T-helper 2 cell (primary cell): Measurements from ENCODE around the gene PDGFRB.

Source experiments
- DNase-seq, 5 experiments: peaks; one replicate each; pipeline versions ENCODE4 v3.0.0 to v3.0.0-alpha.2; 2012 to 2022

The PDGFRB gene

GRCh38 chr5:150143350-150144245, 12.0 kb downstream of the PDGFRB start:
- DNase-seq: no peak

DNA sequence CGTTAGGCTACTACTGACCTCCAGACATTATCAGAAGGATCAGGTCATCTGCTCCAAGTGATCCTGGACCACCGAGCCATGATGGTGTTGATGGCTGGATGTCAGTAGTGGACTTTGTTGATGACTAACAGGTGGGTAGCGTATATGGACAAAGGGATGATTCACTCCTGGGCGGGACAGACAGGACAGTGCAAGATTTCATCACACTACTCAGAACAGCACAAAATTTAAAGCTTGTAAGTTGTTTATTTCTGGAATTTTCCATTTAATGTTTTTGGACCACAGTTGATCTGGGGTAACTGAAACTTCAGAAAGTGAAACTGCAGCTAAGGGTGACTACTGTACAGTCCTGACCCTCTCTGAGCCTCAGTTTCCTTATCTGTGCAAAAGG, 12.7 kb downstream of the PDGFRB start:
- no peak for DNase-seq

- no peak for DNase-seq
Measured at GRCh38 chr5:150142185-150142958, 13.3 kb downstream of the PDGFRB start.

- no peak for DNase-seq
Measured at GRCh38 chr5:150141544-150142184, 14.0 kb downstream of the PDGFRB start.

DNA sequence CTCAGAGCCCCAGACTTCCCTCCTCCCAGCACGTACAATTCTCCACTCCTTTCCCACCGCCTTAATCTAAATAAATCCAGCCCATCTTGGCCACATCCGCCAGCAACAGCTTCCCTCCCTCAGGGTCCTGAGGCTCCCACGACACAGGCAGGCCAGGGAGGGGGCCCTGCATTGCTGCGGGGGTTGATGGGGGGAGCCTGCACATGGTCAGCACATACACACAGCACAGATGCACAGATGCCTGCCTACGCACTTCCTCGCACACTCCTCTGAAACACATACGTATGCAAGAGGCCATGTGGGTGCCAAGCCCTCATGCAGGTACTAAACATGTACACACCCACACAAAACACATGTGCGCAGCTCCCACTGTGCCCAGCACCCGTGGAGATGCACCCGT, 14.8 kb downstream of the PDGFRB start:
- DNase-seq: no peak

DNA sequence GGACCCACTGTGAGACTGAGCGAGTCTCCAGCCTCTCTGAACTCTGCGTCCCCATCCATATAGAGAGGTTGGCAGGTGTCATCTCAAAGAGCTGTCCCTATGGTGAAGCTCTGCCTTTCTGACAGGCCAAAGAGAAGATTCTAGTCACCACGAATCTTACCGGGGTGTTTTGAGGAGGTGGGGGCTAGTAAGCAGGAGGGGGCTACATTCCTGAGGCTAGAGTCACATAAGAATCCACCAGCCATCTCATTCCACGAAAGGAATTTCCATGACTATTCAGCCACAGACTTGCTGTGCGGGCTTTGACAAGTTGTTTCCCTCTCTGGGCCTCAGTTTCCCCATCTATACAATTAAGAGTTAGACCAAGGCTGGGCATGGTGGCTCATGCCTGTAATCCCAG, 16.3 kb downstream of the PDGFRB start:
- no peak for DNase-seq

- DNase-seq: no peak
Measured at GRCh38 chr5:150138551-150139265, 16.9 kb downstream of the PDGFRB start.

DNA sequence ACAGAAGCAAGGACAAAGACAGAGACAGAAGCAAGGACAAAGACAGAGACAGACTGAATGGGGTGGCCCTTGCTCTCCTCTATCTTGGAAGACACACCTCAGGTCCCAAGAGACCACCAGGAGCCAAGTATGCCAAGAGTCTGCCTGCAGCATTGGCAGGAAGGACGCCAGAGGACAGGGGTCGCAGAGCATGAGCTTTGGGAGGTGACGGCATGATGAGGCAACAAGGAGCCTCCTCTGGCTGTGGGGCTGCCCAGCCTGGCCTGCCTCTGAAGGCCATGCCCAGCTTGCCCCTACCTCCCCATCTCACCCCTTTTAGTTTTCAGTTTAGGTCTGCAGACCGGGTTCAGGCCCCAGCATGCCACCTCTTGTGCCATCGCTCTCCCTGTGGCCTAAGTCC, 17.6 kb downstream of the PDGFRB start:
- no peak for DNase-seq

- no peak for DNase-seq
Measured at GRCh38 chr5:150137168-150137957, 18.3 kb downstream of the PDGFRB start.

GRCh38 chr5:150136305-150137167, 19.1 kb downstream of the PDGFRB start:
- no peak for DNase-seq

- no peak for DNase-seq
Measured at GRCh38 chr5:150135557-150136304, 19.9 kb downstream of the PDGFRB start.

- no peak for DNase-seq
Measured at GRCh38 chr5:150134198-150134588, 21.5 kb downstream of the PDGFRB start.

- no peak for DNase-seq
Measured at GRCh38 chr5:150133581-150134197, 22.0 kb downstream of the PDGFRB start.

DNA sequence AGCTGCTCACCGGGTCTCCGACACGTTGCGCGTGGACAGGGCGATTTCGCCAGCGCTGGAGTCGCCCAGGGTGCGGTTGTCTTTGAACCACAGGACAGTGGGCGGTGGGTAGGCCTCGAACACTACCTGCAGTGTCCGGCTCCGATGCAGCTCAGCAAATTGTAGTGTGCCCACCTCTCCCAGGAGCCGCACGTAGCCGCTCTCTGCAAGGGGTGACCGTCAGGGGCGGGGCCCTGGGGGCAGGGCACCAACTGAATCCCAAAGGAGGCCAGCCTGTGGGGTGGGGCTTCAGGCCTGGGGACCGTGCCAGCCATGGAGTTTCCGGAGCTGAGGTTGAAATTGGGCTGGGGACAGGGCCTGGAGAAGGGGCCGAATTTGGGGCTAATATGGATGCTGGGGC, 22.9 kb downstream of the PDGFRB start:
- DNase-seq: no peak

DNA sequence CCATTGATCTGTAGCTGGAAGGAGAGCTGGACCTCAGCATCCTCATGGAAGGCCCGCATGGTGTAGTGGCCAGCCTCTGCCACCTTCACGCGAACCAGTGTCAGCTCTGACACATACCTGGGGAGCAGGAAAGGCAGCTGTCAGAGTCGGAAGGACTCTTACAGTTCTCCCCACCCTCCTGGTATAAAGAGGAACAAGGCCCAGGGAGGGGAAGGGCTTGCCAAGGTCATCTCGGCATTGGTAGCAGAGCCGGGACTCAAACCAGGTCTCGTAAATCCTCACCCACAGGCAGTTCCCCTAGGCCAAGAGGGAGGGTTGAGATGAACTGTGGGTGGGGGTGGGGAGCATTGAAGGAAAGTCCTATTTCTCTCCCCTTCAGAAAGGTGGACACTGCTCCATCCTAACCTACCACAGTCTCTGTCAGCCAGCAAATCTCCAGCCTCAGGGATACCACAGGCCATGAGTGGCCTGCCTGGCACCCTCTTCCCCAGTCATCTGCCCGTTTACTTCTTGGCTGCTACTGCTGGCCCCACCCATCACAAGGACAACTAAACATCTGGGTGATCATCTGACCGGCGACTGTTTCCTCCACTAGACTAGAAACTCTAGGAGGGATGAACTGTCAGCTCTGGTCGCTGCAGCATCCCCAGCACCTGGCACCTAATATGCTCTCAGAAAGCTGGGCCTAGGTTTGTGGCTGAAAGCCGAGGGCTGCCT, 23.5 kb downstream of the PDGFRB start:
- no peak for DNase-seq

DNA sequence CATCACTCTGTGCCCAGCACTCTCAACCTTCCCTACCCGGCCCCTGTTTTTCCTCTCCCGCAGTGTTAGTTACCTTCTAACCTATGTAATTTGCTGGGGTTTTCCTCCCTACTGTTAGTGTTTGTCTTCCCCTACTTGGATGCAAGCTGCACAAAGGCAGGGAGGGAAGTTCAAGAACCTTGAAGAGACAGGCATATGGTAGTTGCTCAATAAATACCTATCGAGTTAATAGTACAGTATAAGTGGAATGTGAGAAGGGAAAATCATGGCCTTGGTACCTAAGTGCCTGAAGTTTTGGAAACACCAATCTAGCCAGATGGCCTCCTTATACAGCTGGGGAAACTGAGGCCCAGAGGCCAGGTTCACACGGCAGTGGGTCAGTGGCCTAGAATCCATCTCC, 24.2 kb downstream of the PDGFRB start:
- no peak for DNase-seq

- no peak for DNase-seq
Measured at GRCh38 chr5:150130493-150130922, 25.1 kb downstream of the PDGFRB start.

DNA sequence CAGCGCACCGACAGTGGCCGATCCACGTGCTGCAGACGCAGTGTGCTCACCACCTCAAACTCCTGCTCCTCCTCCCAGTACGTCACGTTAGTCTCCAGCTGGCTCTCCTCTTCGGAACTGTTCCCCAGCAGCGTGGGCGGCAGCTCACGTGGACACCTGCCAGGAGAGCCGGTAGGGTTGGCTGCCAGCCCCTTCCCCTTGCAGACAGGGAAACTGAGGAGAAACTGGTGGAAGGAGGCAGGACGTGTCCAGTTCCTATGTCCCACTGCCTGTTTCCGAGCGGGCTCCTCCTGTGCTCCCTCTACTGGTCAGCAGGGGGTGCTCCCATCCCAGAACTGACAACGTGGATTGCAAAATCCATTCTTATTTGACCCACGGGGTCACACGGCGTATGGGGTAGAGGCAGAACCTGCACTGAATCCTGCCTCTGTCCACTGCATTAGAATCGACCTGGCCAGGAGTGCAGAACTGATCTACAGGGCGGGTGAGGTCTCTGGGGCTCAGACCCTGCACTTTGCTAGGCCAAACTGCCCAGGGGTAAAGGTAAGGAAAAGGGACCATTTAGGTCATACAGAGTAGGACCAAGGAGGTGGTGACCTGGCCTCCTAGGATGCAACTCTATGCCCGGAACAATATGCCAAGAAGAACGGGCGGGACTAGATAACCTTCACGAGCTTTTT, 25.7 kb downstream of the PDGFRB start:
- peak in 2 of 5 experiments; percentile 17 to 41 for DNase-seq
